Anterior cingulate cortex (tissue), 58 donors: ENCODE data around the gene NISCH.

ENCODE experiments used
- DNase-seq, 58 donors: peaks; one replicate each; lab custom pipeline; 2025; lab: John Stamatoyannopoulos, UW

The NISCH gene

GRCh38 chr3:52533623-52534280 lies 78.3 kb downstream of the NISCH start, which contains the start of gene NT5DC2:
Gene NT5DC2, minus strand, starts transcription at chr3:52533857. Its CDS starts 120 bp downstream, at chr3:52533737.
- peak in 36 of 58 donors; percentile 3 to 72 (median 38) for DNase-seq

GRCh38 chr3:52534281-52535183 lies 79.1 kb downstream of the NISCH start:
- DNase-seq, result no peak

GRCh38 chr3:52535411-52536111 lies 80.2 kb downstream of the NISCH start:
- DNase-seq, result no peak

- DNase-seq, result no peak
Observed at GRCh38 chr3:52536112-52536368, 80.6 kb downstream of the NISCH start.

GRCh38 chr3:52536369-52537164 lies 81.2 kb downstream of the NISCH start, which contains the start of gene UQCC5:
Gene UQCC5, plus strand, starts transcription at chr3:52536605. Its CDS starts 151 bp downstream, at chr3:52536756.
- peak; percentile 84 to 99 (median 96) for DNase-seq

GRCh38 chr3:52537165-52537620 lies 81.8 kb downstream of the NISCH start:
- no peak for DNase-seq

GRCh38 chr3:52537726-52538421 lies 82.5 kb downstream of the NISCH start:
- DNase-seq, result no peak

- DNase-seq, result no peak
Observed at GRCh38 chr3:52539010-52539653, 83.7 kb downstream of the NISCH start.

- DNase-seq, result no peak
Observed at GRCh38 chr3:52541050-52541449, 85.6 kb downstream of the NISCH start.
